Osteocyte (in vitro differentiated cells): Measurements from ENCODE around the gene GAS7. TPM values are rescaled to one million over a fixed set of nuclear protein-coding genes. Genes with fewer than 3 reads are reported as not detected.

ENCODE experiments used
- DNase-seq: peaks from one replicate; pipeline ENCODE4 v3.0.0; 2021; ENCODE audit warnings: mixed read lengths; ENCODE audit not compliant: unreplicated experiment; ENCODE audit errors: extremely low spot score
- H3K27ac Mint-ChIP-seq: one replicate; pipeline ENCODE4 v1.8.0; 2021; ENCODE audit warnings: mild to moderate bottlenecking, mixed read lengths; ENCODE audit not compliant: unreplicated experiment
- H3K27me3 Mint-ChIP-seq: one replicate; pipeline ENCODE4 v1.8.0; 2021; ENCODE audit warnings: mixed read lengths; ENCODE audit not compliant: unreplicated experiment
- H3K36me3 Mint-ChIP-seq: one replicate; pipeline ENCODE4 v1.8.0; 2021; ENCODE audit warnings: mixed read lengths; ENCODE audit not compliant: unreplicated experiment
- H3K4me1 Mint-ChIP-seq: one replicate; pipeline ENCODE4 v1.8.0; 2021; ENCODE audit warnings: mixed read lengths; ENCODE audit not compliant: unreplicated experiment
- H3K4me3 Mint-ChIP-seq: one replicate; pipeline ENCODE4 v1.8.0; 2021; ENCODE audit warnings: mild to moderate bottlenecking, moderate library complexity, mixed read lengths; ENCODE audit not compliant: unreplicated experiment
- H3K9me3 Mint-ChIP-seq: one replicate; pipeline ENCODE4 v1.8.0; 2021; ENCODE audit warnings: mixed read lengths; ENCODE audit not compliant: unreplicated experiment
- total RNA-seq: library from RNA; stranded (reverse); gene quantifications from 2 replicates; pipeline ENCODE4 v1.2.1, GENCODE V29; 2021
- TF ChIP-seq, protein P1 (sequence below): fragments of 200-600 bp; sonication (generic); IDR thresholded peaks from 2 replicates; pipeline ENCODE4 v1.5.0; 2021; ENCODE audit warnings: antibody characterized with exemption, mild to moderate bottlenecking, moderate library complexity

The GAS7 gene
- total RNA-seq, 1 donor from 2014 or later = 18.1 TPM

DNA sequence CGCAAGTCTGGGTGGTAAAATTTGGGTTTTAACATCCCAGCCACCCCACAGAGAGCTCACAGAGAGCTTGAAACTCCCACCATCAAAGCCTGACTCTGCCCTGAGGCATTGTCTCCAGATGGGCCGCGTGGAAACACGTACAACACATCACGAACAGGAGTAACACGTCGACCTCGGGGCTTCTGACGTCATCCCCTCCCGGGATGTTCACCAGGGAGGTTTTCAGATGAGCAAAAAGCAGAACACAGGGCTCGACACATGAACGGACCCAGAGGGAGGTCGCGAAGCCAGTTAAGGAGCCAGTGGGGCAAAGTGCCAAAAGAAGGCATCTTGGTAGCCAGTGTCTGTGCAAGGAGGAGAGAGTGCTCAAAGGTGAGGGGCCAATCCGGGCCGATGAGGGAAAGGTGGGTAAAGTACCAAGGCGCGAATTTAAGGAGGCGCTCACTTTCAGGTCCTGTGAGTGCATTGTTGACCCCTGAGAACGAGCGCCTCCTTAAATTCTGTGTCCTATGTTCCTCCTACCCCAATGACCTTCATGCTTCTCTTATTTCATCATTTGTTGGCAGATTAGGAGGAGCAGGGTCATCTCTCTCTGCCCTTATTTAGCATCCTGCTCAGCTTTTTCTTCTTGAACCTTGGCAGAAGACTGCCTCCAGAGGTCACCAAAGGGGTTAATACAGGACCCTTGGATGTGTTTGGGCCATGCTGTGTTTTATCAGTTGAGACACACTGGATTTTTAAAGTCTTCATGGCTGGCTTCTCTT lies 298.9 kb downstream of the GAS7 start:
- TF ChIP-seq, protein P1, sequence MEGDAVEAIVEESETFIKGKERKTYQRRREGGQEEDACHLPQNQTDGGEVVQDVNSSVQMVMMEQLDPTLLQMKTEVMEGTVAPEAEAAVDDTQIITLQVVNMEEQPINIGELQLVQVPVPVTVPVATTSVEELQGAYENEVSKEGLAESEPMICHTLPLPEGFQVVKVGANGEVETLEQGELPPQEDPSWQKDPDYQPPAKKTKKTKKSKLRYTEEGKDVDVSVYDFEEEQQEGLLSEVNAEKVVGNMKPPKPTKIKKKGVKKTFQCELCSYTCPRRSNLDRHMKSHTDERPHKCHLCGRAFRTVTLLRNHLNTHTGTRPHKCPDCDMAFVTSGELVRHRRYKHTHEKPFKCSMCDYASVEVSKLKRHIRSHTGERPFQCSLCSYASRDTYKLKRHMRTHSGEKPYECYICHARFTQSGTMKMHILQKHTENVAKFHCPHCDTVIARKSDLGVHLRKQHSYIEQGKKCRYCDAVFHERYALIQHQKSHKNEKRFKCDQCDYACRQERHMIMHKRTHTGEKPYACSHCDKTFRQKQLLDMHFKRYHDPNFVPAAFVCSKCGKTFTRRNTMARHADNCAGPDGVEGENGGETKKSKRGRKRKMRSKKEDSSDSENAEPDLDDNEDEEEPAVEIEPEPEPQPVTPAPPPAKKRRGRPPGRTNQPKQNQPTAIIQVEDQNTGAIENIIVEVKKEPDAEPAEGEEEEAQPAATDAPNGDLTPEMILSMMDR = no peak
- no peak for DNase-seq
- no peak overlapping the region for H3K4me3 Mint-ChIP-seq
- H3K27ac Mint-ChIP-seq = no peak overlapping the region
- H3K4me1 Mint-ChIP-seq = peaks cover 17% of the 10 kb centered on the region
- no peaks in the 10 kb centered on the region for H3K27me3 Mint-ChIP-seq
- H3K9me3 Mint-ChIP-seq = no peaks in the 10 kb centered on the region
- H3K36me3 Mint-ChIP-seq = no peaks in the 10 kb centered on the region

DNA sequence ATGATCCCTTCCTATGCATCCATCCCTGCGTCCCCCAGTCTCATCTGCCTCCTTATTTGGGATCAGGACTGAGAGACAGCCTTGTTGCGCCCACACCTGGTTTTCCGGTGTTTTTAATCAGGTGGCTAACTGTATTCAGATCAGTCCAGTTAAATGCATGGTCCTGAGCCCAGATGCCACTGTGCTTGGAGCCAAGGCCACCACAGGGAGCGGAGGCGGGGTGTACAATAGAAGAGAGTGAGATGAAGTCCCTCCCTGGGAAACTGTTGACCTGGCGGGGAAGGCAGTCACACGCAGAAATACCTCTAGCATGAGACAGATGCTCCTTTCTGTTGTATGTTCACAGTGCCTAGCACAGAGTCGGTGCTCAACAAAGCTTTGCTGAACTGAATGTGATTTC lies 299.6 kb downstream of the GAS7 start:
- H3K36me3 Mint-ChIP-seq = no peaks in the 10 kb centered on the region
- peaks cover 23% of the 10 kb centered on the region for H3K4me1 Mint-ChIP-seq
- peaks cover 4% of the 10 kb centered on the region for H3K9me3 Mint-ChIP-seq
- no peaks in the 10 kb centered on the region for H3K27me3 Mint-ChIP-seq
- H3K4me3 Mint-ChIP-seq = no peak overlapping the region
- H3K27ac Mint-ChIP-seq = no peak overlapping the region
- DNase-seq = no peak
- TF ChIP-seq, protein P1 = no peak

DNA sequence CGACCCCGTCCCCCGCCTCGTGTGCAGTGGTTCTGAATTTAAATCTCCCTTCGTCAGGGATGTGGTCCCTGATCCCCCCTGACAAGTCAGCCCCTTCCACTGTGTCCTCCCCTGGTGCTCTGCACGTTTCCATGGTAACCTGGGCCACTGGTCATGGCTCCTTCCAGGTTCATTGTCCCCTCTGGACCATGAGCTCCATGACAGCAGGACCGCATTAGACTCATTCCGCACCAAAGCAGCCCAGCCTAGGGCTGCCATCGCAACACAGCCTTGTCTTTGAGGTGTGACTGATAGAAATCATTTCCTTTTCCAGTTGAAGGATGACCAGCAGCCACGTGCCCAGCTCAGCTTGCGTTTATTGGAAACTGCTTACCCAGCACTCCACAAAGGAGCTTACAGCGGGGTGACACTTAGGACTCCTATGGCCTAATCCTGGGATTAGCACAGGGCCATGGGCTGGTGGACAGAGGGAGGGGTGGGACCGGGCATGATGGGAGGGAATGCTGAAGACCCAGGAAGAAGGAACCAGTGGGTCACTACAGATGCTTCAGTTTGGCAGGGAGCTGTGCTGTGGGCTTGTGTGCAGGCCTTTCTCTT lies 300.9 kb downstream of the GAS7 start:
- Mint-ChIP-seq H3K4me3 (no peak overlapping the region), H3K27ac (no peak overlapping the region), H3K36me3 (peaks cover 2% of the 10 kb centered on the region), H3K4me1 (peaks cover 31% of the 10 kb centered on the region), H3K9me3 (peaks cover 6% of the 10 kb centered on the region), H3K27me3 (no peaks in the 10 kb centered on the region)
- no peak for DNase-seq
- TF ChIP-seq, protein P1 = no peak

DNA sequence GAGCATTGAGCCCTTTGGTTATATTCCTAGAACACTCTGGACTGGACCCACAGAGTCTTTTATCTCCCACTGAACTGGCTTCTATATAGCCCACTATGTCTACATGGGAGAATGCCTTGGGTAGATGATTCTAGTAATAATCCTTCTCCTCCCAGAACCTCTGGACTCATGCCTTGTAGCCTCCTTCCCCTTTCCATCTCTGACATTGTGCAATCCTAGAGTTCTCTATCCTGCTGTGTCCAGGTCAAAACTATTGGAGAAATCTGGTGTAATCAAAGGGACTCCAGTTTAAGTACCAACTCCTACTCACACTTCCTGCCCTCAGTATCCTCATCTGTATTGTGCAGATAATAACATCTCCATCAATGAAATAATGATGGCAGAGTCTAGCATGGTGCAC lies 302.5 kb downstream of the GAS7 start:
- Mint-ChIP-seq H3K9me3 (peaks cover 6% of the 10 kb centered on the region), H3K36me3 (peaks cover 2% of the 10 kb centered on the region), H3K4me3 (no peak overlapping the region), H3K27ac (no peak overlapping the region), H3K4me1 (peaks cover 27% of the 10 kb centered on the region), H3K27me3 (no peaks in the 10 kb centered on the region)
- TF ChIP-seq, protein P1 = no peak
- DNase-seq = no peak

DNA sequence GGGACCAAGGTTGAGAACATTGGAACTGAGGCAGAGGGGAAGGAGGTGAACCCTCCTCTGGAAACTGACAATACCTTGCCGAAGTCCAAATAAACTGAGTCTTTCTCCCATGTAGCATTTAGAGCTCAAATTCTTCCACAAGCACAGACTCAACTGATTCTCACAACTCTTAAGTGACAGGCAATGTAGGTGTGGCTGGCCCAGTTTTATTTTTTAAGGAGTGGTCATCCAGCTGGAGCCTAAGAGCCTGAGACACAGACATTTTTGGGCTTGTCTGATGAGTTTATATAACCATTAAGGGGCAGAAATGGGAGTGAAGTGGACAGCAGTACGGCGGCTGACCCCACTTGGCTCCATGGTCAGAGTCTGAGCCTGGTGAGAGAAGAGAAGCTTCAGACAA lies 304.2 kb downstream of the GAS7 start:
- H3K27ac Mint-ChIP-seq = no peak overlapping the region
- peaks cover 2% of the 10 kb centered on the region for H3K36me3 Mint-ChIP-seq
- TF ChIP-seq, protein P1 = no peak
- peaks cover 6% of the 10 kb centered on the region for H3K9me3 Mint-ChIP-seq
- peaks cover 14% of the 10 kb centered on the region for H3K4me1 Mint-ChIP-seq
- no peak overlapping the region for H3K4me3 Mint-ChIP-seq
- H3K27me3 Mint-ChIP-seq = no peaks in the 10 kb centered on the region
- DNase-seq = no peak
